Trophoblast cell (in vitro differentiated cells and primary cell): ENCODE results near the gene SLC5A10.

Experiments used
- DNase-seq, 2 donors: peaks; one replicate each; pipeline ENCODE4 v3.0.0-alpha.2; 2016
- H2AFZ ChIP-seq: 2 replicates; pipeline ENCODE4 v1.6.1; 2013; ENCODE audit warnings: low read length, moderate library complexity, mild to moderate bottlenecking; ENCODE audit not compliant: insufficient read depth, poor library complexity
- H2AK5ac ChIP-seq: 2 replicates; pipeline ENCODE4 v1.6.1; 2013; ENCODE audit warnings: mild to moderate bottlenecking, low read length
- H2BK120ac ChIP-seq: 2 replicates; pipeline ENCODE4 v1.6.1; 2013; ENCODE audit warnings: low read length, mild to moderate bottlenecking, moderate library complexity; ENCODE audit not compliant: insufficient read depth, poor library complexity
- H2BK12ac ChIP-seq: 2 replicates; pipeline ENCODE4 v1.6.1; 2013; ENCODE audit warnings: mild to moderate bottlenecking, low read length, moderate library complexity
- H2BK5ac ChIP-seq: 2 replicates; pipeline ENCODE4 v1.6.1; 2013; ENCODE audit warnings: low read length, low read depth, moderate library complexity, mild to moderate bottlenecking; ENCODE audit not compliant: poor library complexity
- H3K14ac ChIP-seq: 2 replicates; pipeline ENCODE4 v1.6.1; 2013; ENCODE audit warnings: mild to moderate bottlenecking, low read length
- H3K18ac ChIP-seq: 2 replicates; pipeline ENCODE4 v1.6.1; 2013; ENCODE audit warnings: mild to moderate bottlenecking, low read length
- H3K23ac ChIP-seq: 2 replicates; pipeline ENCODE4 v1.6.1; 2013; ENCODE audit warnings: low read length
- H3K27ac ChIP-seq: 2 replicates; pipeline ENCODE4 v1.5.1; 2013; ENCODE audit warnings: low read depth, mild to moderate bottlenecking, inconsistent platforms, low read length, moderate library complexity
- H3K27me3 ChIP-seq: 2 replicates; pipeline ENCODE4 v1.6.1; 2013; ENCODE audit warnings: inconsistent platforms, mild to moderate bottlenecking, low read length, moderate library complexity; ENCODE audit not compliant: insufficient read depth
- H3K36me3 ChIP-seq, 2 experiments: 1 replicate in 1 of 2; 2 replicates in 1 of 2; pipeline ENCODE4 v1.6.1; 2013; ENCODE audit warnings: low read length in 2 of 2, mild to moderate bottlenecking in 2 of 2, moderate library complexity in 1 of 2; ENCODE audit not compliant: insufficient read depth in 2 of 2, control insufficient read depth in 1 of 2
- H3K4ac ChIP-seq: 2 replicates; pipeline ENCODE4 v1.6.1; 2013; ENCODE audit warnings: low read depth, mild to moderate bottlenecking, low read length, moderate library complexity
- H3K4me1 ChIP-seq, 2 experiments: 1 replicate in 1 of 2; 2 replicates in 1 of 2; pipeline ENCODE4 v1.6.1; 2013; ENCODE audit warnings: low read length in 2 of 2, mild to moderate bottlenecking in 2 of 2, moderate library complexity in 1 of 2; ENCODE audit not compliant: insufficient read depth in 2 of 2, control insufficient read depth in 1 of 2
- H3K4me2 ChIP-seq: 2 replicates; pipeline ENCODE4 v1.6.1; 2013; ENCODE audit warnings: inconsistent platforms, mild to moderate bottlenecking, low read length, moderate library complexity
- H3K4me3 ChIP-seq: 2 replicates; pipeline ENCODE4 v1.5.1; 2013; ENCODE audit warnings: mild to moderate bottlenecking, low read depth, low read length, inconsistent platforms
- H3K79me1 ChIP-seq: one replicate; pipeline ENCODE4 v1.6.1; 2013; ENCODE audit warnings: low read length
- H3K79me2 ChIP-seq: 2 replicates; pipeline ENCODE4 v1.6.1; 2013; ENCODE audit warnings: low read length, mild to moderate bottlenecking; ENCODE audit not compliant: control insufficient read depth, insufficient read depth, poor library complexity
- H3K9ac ChIP-seq: 2 replicates; pipeline ENCODE4 v1.6.1; 2013; ENCODE audit warnings: mild to moderate bottlenecking, low read length
- H3K9me3 ChIP-seq: 2 replicates; pipeline ENCODE4 v1.6.1; 2013; ENCODE audit warnings: low read depth, mild to moderate bottlenecking, control low read depth, inconsistent platforms, low read length; ENCODE audit not compliant: insufficient read depth
- H4K12ac ChIP-seq: 2 replicates; pipeline ENCODE4 v1.6.1; 2013; ENCODE audit warnings: low read depth, mild to moderate bottlenecking, low read length, moderate library complexity
- H4K8ac ChIP-seq: 2 replicates; pipeline ENCODE4 v1.6.1; 2013; ENCODE audit warnings: low read depth, mild to moderate bottlenecking, low read length, moderate library complexity
- H4K91ac ChIP-seq: one replicate; pipeline ENCODE4 v1.6.1; 2013; ENCODE audit warnings: low read depth, mild to moderate bottlenecking, low read length, moderate library complexity
- WGBS: extraction: QIAGEN DNeasy Blood & Tissue Kit; methylation state at CpG from one replicate; pipeline ENCODE4 v1.1.7; 2013; ENCODE audit warnings: missing lambda C conversion rate; ENCODE audit not compliant: insufficient read length, insufficient coverage; ENCODE audit errors: extremely low coverage; 5-methylcytosine and 5-hydroxymethylcytosine counted together

The SLC5A10 gene

DNA sequence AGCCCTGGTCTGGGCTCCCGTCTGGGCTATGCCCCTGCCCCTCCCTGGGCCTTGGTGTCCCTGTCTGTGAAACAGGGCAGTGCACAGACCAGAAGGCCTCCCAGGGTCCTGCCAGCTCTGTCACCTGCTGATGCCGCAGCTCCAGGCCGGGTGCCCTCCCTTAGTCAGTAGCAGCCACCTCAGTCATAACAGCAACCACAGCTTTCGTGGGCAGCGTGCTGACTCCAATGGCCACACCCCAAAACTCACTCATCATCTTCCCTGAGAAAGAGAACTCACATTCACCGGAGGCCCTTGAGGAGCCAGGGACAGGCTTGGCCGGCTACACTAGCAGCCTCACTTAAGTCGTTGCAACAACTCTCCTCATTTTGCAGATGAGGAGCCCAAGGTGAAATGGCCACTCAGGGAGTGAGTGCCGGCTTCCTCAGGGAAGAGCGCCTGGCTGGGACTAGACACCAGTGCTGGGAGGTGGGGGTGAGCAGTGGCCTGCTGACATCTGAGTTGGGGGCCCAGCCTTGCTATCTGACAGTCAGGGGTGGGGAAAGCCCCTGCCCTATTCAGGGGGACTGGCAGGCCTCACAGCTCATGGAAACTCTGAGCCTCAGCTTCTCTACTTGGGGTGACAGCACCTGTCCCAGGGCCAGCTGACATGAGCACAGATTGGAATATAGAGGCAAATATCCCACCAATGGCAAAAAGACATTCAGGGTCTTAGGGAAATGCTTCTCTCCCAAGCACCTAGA is 22.6 kb downstream of the SLC5A10 start:
- Histone ChIP-seq H3K14ac (no peak overlapping the region), H4K91ac (no peak overlapping the region), H3K4me1 (no peaks in the 10 kb centered on the region), H3K27ac (no peak overlapping the region), H2AFZ (no peak overlapping the region), H3K79me2 (no peaks in the 10 kb centered on the region), H4K12ac (no peak overlapping the region), H3K27me3 (no peaks in the 10 kb centered on the region), H4K8ac (no peak overlapping the region), H3K23ac (no peak overlapping the region), H2BK12ac (no peak overlapping the region), H2BK120ac (no peak overlapping the region), H3K4me2 (no peak overlapping the region), H2AK5ac (no peak overlapping the region), H2BK5ac (no peak overlapping the region), H3K79me1 (no peaks in the 10 kb centered on the region), H3K4me3 (no peak overlapping the region), H3K36me3 (peaks cover 67 to 68% of the 10 kb centered on the region in 2 experiments), H3K9me3 (peaks cover 4% of the 10 kb centered on the region), H3K18ac (no peak overlapping the region), H3K4ac (no peak overlapping the region), H3K9ac (no peak overlapping the region)
- WGBS: no CpG with 5 or more reads among the region's 10 CpGs
- DNase-seq: no peak

DNA sequence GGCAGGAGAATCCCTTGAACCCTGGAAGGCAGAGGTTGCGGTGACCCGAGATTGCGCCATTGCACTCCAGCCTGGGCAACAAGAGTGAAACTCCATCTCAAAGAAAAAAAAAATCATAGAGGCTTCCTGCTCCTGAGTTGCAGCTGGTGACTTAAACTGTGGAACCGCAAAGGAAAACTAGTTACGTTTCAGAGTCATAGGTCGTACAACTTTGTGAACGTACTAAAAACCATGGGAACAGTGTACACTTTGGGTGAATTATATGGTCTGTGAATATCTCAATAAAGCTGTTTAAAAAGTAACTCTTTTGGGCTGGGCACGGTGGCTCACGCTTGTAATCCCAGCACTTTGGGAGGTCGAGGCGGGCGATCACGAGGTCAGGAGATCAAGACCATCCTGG is 23.6 kb downstream of the SLC5A10 start:
- H4K8ac ChIP-seq: no peak overlapping the region
- H3K36me3 ChIP-seq: peaks cover 72 to 73% of the 10 kb centered on the region in 2 experiments
- H3K9ac ChIP-seq: no peak overlapping the region
- DNase-seq: no peak
- H3K4me2 ChIP-seq: no peak overlapping the region
- no peak overlapping the region for H3K14ac ChIP-seq
- H2BK12ac ChIP-seq: no peak overlapping the region
- no peak overlapping the region for H3K27ac ChIP-seq
- H3K79me2 ChIP-seq: no peaks in the 10 kb centered on the region
- no peak overlapping the region for H4K91ac ChIP-seq
- H2BK5ac ChIP-seq: no peak overlapping the region
- H3K4me3 ChIP-seq: no peak overlapping the region
- no peak overlapping the region for H2AFZ ChIP-seq
- H3K27me3 ChIP-seq: no peaks in the 10 kb centered on the region
- no peak overlapping the region for H3K4ac ChIP-seq
- peaks cover 2% of the 10 kb centered on the region for H3K9me3 ChIP-seq
- peaks cover 5% of the 10 kb centered on the region for H3K79me1 ChIP-seq
- H3K18ac ChIP-seq: no peak overlapping the region
- H2AK5ac ChIP-seq: no peak overlapping the region
- H2BK120ac ChIP-seq: no peak overlapping the region
- no CpG with 5 or more reads among the region's 13 CpGs for WGBS
- no peak overlapping the region for H3K23ac ChIP-seq
- peaks cover 0 to 3% of the 10 kb centered on the region in 2 experiments for H3K4me1 ChIP-seq
- no peak overlapping the region for H4K12ac ChIP-seq

DNA sequence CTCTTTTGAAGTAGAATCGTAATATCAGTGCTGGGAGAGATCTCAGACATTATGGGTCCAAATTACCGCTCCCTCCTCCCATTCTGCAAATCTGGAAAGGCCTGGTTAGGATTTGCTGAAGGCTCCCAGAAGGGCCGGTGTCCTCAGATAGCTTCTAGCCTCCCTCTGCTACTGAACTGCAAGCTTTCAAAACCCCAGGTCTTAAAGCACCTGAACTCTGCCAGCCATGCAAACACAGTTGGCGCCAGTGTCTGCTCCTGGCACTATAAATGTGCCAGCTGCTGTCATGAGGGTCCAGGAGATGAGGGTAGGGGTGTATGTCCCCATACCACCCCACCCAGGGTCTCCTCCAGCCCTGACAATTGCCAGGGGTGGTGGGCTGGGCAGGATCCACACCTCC is 24.2 kb downstream of the SLC5A10 start:
- H3K14ac ChIP-seq: no peak overlapping the region
- H3K79me1 ChIP-seq: peaks cover 5% of the 10 kb centered on the region
- DNase-seq: no peak
- no peak overlapping the region for H2AK5ac ChIP-seq
- H2AFZ ChIP-seq: no peak overlapping the region
- no peak overlapping the region for H2BK120ac ChIP-seq
- no peak overlapping the region for H3K23ac ChIP-seq
- H3K9ac ChIP-seq: no peak overlapping the region
- peaks cover 5 to 8% of the 10 kb centered on the region in 2 experiments for H3K4me1 ChIP-seq
- no peak overlapping the region for H3K4me2 ChIP-seq
- H3K9me3 ChIP-seq: no peaks in the 10 kb centered on the region
- H3K18ac ChIP-seq: no peak overlapping the region
- no peak overlapping the region for H3K4me3 ChIP-seq
- no peaks in the 10 kb centered on the region for H3K27me3 ChIP-seq
- no peak overlapping the region for H4K91ac ChIP-seq
- no peak overlapping the region for H2BK5ac ChIP-seq
- H3K79me2 ChIP-seq: no peaks in the 10 kb centered on the region
- H2BK12ac ChIP-seq: no peak overlapping the region
- H3K27ac ChIP-seq: no peak overlapping the region
- WGBS: no CpG with 5 or more reads among the region's 4 CpGs
- no peak overlapping the region for H3K4ac ChIP-seq
- no peak overlapping the region for H4K8ac ChIP-seq
- peaks cover 68 to 69% of the 10 kb centered on the region in 2 experiments for H3K36me3 ChIP-seq
- H4K12ac ChIP-seq: no peak overlapping the region

DNA sequence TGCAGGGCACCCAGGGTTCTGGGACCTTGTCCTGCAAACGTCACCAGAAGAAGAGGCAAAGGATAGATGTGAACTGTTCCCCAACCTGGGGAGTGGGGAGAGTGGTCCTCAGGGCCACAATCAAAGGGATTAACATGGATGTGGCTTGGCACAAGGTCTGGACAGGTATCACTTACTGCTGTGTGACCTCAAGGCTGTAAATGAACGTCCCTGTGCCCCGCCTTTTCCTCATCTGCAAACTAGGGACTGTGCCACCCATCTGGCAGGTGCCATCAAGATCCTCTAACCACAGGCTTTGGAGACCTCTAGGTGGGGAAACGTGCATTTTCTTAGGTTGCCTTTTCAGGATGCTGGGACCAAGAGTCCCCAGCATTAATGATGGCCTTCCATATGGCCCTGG is 25.1 kb downstream of the SLC5A10 start:
- Histone ChIP-seq H4K12ac (no peak overlapping the region), H3K27ac (no peak overlapping the region), H4K8ac (no peak overlapping the region), H4K91ac (no peak overlapping the region), H3K4ac (no peak overlapping the region), H2BK120ac (no peak overlapping the region), H3K18ac (no peak overlapping the region), H2BK12ac (no peak overlapping the region), H3K4me1 (peaks cover 13 to 17% of the 10 kb centered on the region in 2 experiments), H2AFZ (no peak overlapping the region), H3K27me3 (no peaks in the 10 kb centered on the region), H3K36me3 (peaks cover 60 to 61% of the 10 kb centered on the region in 2 experiments), H2AK5ac (no peak overlapping the region), H3K9ac (no peak overlapping the region), H3K9me3 (peaks cover 2% of the 10 kb centered on the region), H3K79me2 (no peaks in the 10 kb centered on the region), H3K79me1 (peaks cover 13% of the 10 kb centered on the region), H2BK5ac (no peak overlapping the region), H3K14ac (no peak overlapping the region), H3K4me3 (no peak overlapping the region), H3K23ac (no peak overlapping the region), H3K4me2 (no peak overlapping the region)
- no CpG with 5 or more reads among the region's 4 CpGs for WGBS
- DNase-seq: no peak
